HepG2 (cell line): ENCODE data around the gene XPNPEP2. TPM values are rescaled to one million over a fixed set of nuclear protein-coding genes. Genes with fewer than 3 reads are reported as not detected.

ENCODE experiments used
- KDM6A ChIP-seq: IDR thresholded peaks from 2 replicates; pipeline ENCODE4 v1.6.1; 2016; ENCODE audit warnings: low read depth
- MAFF ChIP-seq: IDR thresholded peaks from 2 replicates; pipeline ENCODE4 v1.6.1; 2011; ENCODE audit warnings: low read depth, low read length, improper control_type of control experiment
- NFKB2 ChIP-seq: sonication (generic); formaldehyde crosslinking; IDR thresholded peaks from 2 replicates; pipeline ENCODE4 v1.4.0; 2020; ENCODE audit warnings: missing genetic modification reagents, borderline replicate concordance
- PITX1 ChIP-seq: sonication (generic); formaldehyde crosslinking; IDR thresholded peaks from 2 replicates; pipeline ENCODE4 v1.5.1; 2020; ENCODE audit warnings: mild to moderate bottlenecking, missing genetic modification reagents
- PRDM15 ChIP-seq: sonication (generic); formaldehyde crosslinking; IDR thresholded peaks from 2 replicates; pipeline ENCODE4 v1.4.0; 2020; ENCODE audit warnings: missing genetic modification reagents
- SOX5 ChIP-seq: IDR thresholded peaks from 2 replicates; pipeline ENCODE4 v1.6.1; 2016; ENCODE audit warnings: borderline replicate concordance
- THAP9 ChIP-seq: sonication (generic); formaldehyde crosslinking; IDR thresholded peaks from 2 replicates; pipeline ENCODE4; 2020; ENCODE audit warnings: missing genetic modification reagents, mild to moderate bottlenecking, borderline replicate concordance
- ZNF354B ChIP-seq: sonication (generic); formaldehyde crosslinking; IDR thresholded peaks from 2 replicates; pipeline ENCODE4 v1.8.0; 2022; ENCODE audit warnings: mild to moderate bottlenecking, missing genetic modification reagents
- ZNF609 ChIP-seq: sonication (generic); formaldehyde crosslinking; IDR thresholded peaks from 2 replicates; pipeline ENCODE4 v1.4.0; 2020; ENCODE audit warnings: mild to moderate bottlenecking, missing genetic modification reagents, borderline replicate concordance
- ZNF720 ChIP-seq: sonication (generic); formaldehyde crosslinking; IDR thresholded peaks from 2 replicates; pipeline ENCODE4 v1.4.0; 2020; ENCODE audit warnings: missing genetic modification reagents
- ZNF75D ChIP-seq: sonication (generic); formaldehyde crosslinking; IDR thresholded peaks from 2 replicates; pipeline ENCODE4 v1.8.1; 2023; ENCODE audit warnings: missing genetic modification reagents, mild to moderate bottlenecking, borderline replicate concordance
- ZSCAN22 ChIP-seq: sonication (generic); formaldehyde crosslinking; IDR thresholded peaks from 2 replicates; pipeline ENCODE4 v1.4.0; 2020; ENCODE audit warnings: mild to moderate bottlenecking, missing genetic modification reagents
- polyA plus RNA-seq, 8 experiments: library from polyadenylated mRNA; depleted of rRNA in 3 of 8; stranded (reverse) in 7 of 8; unstranded in 1 of 8; fragments of >200 nt; fragmentation: Illumina TruSeq in 4 of 8; extraction: Trizol in 4 of 8; gene quantifications; 2 replicates each; pipeline versions ENCODE4 v1.2.1 to v1.2.3, GENCODE V29; 2011 to 2016; ENCODE audit warnings: low read depth in 4 of 8, missing spikeins in 1 of 8, mixed read lengths in 1 of 8; ENCODE audit not compliant: insufficient read depth in 1 of 8
- total RNA-seq, 5 experiments: library from RNA; depleted of rRNA; stranded (reverse); fragments of >200 nt; fragmentation: Illumina TruSeq; extraction: Trizol; gene quantifications; 2 replicates each; pipeline ENCODE4 v1.2.3, GENCODE V29; 2016; ENCODE audit warnings: low read depth in 1 of 5
- TF ChIP-seq, protein P1 (sequence below): IDR thresholded peaks from 2 replicates; pipeline ENCODE4 v1.6.1; 2012; ENCODE audit warnings: low read length, improper control_type of control experiment

Gene XPNPEP2
- total and polyA plus RNA-seq, 2 of the 13 experiments (the other 11 are each of a cell fraction or from before 2014, with no cell fraction given): 1.1 to 1.8 TPM

DNA sequence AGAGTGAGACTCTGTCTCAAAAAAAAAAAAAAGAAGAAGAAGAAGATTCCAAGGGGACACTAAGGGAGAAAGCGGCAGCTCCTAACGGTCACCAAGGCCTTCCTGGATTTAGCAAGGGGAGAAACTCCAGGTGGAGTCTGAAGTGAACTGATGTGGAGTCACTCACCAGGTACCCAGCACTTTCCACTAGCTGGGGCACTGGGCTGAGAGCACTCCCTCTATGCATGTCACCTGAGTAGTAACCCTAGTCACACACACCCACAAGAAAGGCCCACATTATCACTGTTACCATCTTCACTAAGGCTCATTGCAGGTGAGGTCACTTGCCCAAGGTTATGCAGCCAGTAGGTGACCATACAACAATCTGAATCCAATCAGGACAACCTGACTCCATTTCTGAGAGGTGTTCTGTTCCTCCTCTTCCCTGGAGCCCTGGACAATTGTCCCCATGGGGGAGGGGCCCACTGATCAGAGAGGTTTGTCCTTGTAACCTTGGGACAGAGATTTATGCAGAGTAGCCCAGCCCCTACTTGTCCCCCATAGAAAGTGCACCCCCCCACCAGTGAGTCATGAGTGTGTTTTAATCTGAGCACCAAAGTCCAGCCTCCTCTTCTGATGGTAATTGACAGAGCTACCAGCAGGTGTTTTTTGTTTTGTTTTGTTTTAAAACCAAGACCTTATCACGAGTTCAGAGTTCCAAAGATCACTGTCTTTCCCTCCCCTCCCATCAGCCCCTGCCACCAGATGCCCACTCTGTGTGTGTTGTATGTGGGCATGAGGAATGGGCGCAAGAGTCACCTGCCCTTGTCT is 35.1 kb downstream of the XPNPEP2 start (continued):
- TF ChIP-seq NFKB2 (no peak), ZNF609 (CRISPR knock-in tag) (no peak), ZNF354B (CRISPR knock-in tag) (no peak), ZNF75D (CRISPR knock-in tag) (no peak), SOX5 (CRISPR knock-in tag) (peak; percentile 55; the same call in 1 of the 2 replicates), THAP9 (CRISPR knock-in tag) (no peak), PITX1 (CRISPR knock-in tag) (0 out of 2 replicates have a peak, but pooled peaks have one; percentile 37), ZSCAN22 (CRISPR knock-in tag) (no peak), ZNF720 (CRISPR knock-in tag) (no peak), MAFF (no peak), KDM6A (CRISPR knock-in tag) (no peak), PRDM15 (CRISPR knock-in tag) (peak; percentile 88)
- TF ChIP-seq, protein P1, sequence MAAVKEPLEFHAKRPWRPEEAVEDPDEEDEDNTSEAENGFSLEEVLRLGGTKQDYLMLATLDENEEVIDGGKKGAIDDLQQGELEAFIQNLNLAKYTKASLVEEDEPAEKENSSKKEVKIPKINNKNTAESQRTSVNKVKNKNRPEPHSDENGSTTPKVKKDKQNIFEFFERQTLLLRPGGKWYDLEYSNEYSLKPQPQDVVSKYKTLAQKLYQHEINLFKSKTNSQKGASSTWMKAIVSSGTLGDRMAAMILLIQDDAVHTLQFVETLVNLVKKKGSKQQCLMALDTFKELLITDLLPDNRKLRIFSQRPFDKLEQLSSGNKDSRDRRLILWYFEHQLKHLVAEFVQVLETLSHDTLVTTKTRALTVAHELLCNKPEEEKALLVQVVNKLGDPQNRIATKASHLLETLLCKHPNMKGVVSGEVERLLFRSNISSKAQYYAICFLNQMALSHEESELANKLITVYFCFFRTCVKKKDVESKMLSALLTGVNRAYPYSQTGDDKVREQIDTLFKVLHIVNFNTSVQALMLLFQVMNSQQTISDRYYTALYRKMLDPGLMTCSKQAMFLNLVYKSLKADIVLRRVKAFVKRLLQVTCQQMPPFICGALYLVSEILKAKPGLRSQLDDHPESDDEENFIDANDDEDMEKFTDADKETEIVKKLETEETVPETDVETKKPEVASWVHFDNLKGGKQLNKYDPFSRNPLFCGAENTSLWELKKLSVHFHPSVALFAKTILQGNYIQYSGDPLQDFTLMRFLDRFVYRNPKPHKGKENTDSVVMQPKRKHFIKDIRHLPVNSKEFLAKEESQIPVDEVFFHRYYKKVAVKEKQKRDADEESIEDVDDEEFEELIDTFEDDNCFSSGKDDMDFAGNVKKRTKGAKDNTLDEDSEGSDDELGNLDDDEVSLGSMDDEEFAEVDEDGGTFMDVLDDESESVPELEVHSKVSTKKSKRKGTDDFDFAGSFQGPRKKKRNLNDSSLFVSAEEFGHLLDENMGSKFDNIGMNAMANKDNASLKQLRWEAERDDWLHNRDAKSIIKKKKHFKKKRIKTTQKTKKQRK: no peak
